Measurements from ENCODE around the gene EMILIN2. TPM values are rescaled to one million over a fixed set of nuclear protein-coding genes. Genes with fewer than 3 reads are reported as not detected.

The EMILIN2 gene
- total RNA-seq, 1 experiment from 2014 or later, result 3.0 TPM

DNA sequence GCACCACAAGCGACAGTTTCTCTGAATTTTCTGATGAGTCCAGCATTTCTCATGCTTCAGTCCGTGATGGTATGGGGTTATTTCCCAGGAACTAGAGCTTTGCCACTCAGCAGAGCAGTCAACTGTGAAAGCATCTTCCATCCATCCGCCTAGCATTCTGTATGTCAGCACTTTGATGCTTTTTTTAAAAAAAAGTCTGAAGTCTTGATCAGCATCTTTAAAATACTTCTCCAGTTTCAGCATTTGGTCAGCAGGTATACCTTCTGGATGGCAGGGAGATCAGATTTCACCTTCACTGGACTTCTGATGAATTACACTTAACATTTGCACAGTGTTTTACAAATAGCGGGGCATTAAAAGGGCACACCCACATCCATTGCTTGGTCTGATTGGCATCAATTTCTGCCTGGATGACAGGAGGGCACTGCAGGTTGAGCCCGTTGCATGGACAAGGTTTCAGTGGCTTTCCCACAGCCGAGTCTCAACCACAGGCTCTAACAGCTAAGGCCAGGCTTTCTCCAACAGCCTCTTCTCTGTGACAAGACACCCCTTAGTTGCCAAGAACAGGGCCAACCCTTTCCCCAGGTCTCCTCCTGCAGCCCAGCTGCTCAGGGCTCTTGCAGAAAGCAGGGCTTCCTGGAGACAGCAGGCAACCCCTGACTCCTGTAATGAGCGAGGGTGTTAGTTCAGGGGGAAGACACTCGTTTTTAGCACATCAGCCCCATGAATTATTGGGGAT, 54.0 kb downstream of the EMILIN2 start:
- no peak for DNase-seq (ENCODE audit: low spot score)

DNA sequence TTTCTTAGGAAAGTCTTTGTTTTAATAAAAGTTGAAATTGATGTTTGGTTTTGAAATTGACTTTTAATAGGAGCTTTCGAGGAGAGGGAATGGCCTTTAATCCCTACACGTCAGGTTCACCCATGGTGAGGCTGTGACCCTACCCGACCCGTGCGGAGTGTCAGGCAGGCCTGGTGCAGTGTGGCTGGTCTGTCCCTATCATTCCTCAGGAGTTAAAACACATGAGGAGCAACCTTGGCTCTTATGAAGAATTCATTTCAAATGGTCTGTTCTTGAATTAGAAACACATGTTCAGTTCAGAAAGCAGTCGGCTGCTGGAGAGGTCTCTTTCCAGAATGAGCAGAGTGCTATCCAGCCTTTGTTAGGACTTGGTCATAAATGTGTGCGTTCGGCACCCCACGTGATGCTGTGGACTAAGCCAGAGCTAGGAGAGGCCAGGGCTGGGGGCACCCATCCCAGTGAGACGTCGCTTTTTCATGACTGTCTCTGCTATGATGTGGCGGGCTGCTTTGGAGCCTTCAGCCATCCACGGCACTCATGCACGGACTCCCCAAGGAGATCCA, 54.7 kb downstream of the EMILIN2 start:
- no peak for DNase-seq (ENCODE audit: low spot score)

DNA sequence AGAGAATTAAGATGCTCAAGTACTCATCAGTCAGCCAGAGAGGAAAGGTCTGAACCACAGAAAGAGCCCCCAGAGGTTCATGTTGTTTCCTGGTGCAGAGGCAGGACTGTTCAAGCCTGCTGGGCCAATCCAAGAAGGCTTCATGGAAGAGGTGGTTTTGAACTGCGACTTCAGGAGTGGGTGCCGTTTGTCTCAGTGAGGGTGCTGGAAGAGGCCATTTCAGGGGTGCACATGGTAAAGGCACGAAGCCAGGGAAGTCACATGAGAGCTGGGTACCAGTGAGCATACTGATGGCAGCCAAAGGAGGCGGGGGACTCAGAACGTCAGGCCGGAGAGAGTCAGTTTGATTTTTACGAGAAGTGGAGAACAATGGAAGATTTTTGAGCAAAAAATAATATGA, 55.5 kb downstream of the EMILIN2 start:
- DNase-seq (ENCODE audit: low spot score), result no peak

DNA sequence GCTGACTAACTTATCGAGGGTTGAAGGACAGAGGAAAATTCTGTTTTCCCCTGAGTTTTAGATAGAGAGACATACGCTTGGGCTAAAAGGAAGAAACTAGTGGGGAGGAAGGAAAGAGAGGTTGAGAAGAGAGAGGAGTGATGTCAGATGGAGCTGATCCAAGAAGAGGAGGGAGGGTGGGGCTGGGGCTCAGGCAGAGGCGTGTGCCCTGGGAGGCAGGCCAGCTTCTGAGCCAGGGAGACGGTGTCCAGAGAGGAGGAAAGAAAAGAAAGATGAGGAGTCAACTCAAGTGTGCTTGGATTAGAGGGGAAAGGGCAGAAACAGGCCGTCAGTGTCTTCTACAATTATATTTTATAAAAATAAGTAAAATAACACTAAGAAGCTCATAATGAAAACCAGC, 56.2 kb downstream of the EMILIN2 start:
- DNase-seq (ENCODE audit: low spot score), result peak; percentile 42

DNA sequence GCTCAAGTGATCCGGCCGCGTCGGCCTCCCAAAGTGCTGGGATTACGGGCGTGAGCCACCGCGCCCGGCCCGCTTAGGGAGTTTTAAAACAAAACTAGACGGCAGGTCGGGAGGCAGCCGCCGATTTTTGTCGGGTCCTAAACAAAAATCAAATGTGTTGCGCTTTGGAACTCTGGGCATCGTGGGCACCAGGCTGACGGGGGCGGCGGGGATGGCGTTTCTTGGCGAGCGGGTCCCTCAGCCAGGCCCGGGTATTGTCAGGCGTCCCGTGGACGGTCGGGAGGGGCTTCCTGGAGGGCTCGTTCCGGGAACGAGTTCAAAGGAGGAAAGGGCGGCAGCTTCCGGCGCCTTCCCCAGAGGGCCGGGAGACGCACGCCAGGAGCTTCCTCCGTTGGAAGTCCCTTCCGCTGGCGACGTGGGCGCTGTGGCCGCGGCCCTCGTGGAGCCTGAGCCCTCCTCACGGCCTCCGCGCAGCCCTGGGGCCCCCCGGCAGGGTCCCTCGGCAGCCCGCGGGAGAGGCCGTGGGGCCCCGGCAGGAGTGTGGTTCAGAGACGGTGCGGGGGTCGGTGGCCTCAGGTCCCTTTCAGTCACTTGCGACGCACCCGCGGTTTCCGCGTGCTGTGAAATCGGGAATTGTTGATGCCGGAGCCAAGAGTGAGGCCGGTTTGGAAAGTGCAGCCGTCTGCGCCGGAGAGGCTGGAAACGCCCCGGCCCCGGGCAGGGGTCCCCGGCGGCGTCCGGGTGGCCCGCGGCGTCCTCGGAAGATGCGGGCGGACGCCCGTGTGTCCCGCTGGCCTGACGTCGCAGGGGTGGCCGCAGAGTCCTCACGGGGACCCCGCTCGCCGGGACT, 59.3 kb downstream of the EMILIN2 start:
- DNase-seq (ENCODE audit: low spot score), result peak; percentile 43

DNA sequence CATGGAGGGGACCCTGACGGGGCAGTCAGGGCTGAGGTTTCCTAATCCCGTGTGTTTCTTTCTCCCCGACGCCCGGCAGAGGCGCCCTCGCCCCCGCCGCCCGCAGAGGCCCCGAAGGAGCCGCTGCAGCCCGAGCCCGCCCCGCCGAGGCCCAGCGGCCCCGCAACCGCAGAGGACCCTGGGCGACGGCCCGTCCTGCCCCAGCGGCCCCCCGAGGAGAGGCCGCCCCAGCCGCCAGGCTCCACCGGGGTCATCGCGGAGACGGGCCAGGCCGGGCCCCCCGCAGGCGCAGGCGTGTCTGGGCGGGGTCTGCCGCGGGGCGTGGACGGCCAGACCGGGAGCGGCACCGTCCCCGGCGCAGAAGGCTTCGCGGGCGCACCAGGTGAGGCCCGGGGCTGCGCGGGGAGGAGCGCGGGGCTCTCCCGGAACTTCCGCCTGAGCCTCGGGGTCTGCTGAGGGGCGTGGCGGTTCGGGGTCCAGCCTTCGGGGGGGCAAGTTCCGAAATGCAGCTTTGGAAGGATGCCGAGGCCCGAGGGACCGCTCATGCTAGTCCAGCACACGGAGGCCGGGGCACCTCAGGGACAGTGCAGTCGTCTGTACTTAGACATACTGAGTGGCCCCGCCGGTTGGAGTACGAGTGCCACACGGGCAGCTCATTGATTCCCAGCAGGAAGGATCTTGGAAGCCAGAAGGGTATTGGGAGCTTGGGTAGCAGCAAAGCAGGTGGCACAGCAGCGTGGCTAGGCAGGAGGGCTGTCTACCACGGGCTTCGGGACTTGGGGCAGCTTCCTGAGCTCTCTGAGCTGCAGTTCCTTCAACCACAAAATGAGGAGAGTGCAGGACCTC, 60.1 kb downstream of the EMILIN2 start:
- no peak for DNase-seq (ENCODE audit: low spot score)

DNA sequence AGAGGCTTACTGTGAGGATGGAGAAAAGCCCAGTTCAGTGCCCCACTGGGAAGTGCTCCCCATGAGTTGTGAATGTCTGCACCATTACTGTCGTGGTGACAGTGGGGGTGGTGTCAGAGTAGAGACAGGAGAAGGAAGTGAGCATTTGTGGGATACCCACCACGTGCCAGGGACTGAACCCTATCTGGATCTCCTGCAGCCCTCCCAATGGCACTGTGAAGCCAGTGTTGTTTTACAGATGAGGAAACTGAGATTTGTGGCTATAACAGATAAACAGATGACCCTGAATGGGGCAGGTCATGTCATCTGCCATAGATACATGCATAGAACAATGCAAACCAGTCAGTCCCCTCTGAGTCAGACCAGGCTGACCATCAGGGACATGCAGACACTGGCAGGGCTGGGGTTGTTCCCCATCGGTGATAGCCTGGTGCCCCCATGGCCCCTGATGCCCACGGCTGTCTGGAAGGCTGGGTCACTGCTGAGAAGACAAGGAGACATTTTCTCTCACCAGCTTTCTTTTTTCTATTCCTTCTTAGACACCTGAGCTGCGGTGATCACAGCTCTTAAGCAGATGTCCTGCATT, 60.8 kb downstream of the EMILIN2 start:
- no peak for DNase-seq (ENCODE audit: low spot score)

DNA sequence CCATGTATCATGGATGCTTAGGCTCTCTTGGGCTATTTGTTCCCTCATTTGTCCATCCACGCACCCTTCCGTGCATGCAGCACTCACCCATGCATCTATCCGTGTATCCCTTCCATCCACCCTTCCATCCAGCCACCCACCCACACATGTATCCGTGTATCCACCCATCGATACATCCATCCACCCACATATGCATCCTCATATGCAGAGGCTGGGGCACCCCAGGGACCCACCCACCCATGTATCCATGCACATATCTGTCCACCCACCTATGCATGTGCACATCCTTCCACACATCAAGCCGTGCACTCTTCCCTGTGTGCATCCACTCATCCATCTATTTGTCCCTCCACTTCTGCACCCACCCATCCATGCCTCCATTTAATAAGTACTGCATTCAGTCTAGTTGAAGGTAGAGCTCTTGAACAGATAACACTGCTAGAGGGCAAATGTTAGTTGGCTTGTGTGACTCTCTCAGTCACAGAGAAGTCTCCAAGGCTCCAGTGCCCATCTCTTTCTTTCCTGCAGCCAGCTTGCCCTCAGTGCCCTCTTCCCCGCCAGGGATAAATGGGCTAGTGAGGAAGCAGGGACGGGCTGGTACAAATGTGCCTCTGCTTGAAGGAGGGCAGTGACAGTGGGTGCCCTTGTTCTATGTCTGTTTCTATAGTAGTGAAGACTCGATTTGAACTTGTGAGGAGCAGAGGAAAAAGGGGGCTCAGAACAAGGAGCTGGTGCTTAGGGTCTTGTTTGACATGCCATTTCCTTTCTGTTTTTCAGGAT, 61.5 kb downstream of the EMILIN2 start:
- DNase-seq (ENCODE audit: low spot score), result no peak

DNA sequence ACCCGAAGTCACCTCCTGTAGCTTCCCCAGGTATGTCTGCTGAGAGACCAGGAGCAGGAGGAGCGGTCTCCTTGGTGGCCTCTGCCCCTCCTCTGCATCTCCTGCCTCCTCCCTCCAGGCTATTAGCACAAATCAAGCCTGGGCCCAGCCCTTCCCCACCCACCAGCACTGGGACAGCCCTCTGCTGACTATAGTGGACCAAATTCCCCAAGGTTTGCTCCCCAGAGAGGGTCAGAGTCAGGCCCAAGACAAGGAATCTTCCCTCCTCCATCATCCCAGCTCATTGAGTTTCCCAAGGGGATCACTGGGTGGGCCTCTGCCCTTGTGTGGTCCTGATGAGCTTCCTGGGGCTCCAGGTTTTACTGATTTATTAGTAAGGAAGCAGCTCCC, 62.1 kb downstream of the EMILIN2 start:
- DNase-seq (ENCODE audit: low spot score), result no peak

DNA sequence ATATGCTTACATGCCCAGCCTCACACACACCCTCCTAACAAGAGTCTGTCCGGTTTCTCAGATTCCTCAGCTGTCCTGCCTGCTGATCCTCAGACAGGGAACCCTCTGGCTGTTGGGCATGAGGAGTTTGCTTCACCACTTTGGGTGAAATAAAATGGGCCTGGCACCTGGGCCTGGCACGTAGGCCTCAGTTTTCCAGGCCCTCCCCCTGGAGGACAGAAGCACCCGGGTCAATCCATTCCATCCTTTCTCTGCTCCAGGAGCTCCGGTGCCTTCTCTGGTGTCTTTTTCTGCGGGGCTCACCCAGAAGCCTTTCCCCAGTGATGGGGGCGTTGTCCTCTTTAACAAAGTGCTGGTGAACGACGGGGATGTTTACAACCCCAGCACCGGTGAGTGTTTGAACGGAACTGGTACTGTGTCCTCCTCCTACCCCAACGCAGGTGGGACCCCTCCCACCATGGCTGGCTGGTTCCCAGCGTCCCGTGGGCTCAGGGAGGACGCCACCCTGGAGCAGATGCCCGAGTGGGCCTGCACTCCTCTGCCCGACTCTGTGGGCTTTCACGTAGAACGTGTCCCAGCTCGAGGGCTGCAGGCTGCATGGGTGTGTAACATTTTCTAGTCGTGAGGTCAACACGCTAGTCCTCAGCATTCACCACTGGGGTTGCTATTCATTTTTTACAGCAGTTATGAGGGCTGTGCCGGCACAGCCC, 62.8 kb downstream of the EMILIN2 start:
- no peak for DNase-seq (ENCODE audit: low spot score)

DNA sequence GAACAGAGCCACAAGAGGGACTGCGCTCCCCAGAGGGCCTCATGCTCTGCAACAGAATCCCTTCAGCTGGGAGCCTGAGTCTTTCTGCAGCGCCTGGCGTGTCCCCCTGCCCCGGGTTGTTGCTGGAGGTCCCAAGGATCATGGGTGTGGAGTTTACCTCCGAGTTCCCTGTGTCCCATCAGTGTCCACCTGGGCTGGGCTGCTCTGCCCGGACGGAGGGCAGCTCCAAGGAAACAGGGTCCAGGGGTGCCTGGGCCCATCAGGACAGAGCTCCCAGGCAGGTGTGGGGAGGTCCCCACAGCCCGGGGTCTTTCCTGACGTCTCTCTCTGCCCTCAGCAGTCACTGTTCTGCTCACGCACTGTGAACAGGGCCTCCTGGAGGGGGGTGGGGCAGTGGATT, 63.5 kb downstream of the EMILIN2 start:
- DNase-seq (ENCODE audit: low spot score), result no peak

DNA sequence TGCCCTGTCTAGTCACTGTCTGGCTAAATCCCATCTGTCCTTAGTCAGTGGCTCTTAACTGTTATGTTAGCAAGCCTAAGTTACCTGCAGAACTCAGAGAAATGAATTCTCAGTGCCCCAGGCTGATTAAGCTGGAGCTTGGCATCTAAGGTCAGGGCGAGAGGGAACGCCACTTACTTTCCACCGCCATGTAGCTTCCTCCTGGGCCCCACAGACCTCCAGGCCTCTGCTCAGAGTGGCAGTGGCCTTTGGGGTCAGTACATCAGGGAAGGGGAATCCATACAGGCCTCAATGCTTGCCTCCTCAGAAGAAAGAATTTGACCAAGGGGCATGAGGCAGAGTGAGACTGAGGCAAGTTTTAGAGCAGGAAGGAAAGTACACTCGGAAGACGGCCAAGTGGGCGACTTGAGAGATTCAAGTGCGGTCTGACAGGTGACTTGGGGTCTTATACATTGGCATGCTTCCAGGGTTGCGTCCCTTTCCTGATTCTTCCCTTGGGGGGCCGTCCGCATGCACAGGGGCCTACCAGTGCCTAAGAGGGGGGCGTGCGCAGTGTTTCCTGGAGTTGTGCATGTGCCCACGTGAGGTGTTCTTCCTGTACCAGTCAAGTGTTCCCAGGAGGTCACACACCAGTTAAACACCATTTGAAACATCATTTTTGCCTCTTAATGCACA, 64.1 kb downstream of the EMILIN2 start:
- DNase-seq (ENCODE audit: low spot score), result no peak

DNA sequence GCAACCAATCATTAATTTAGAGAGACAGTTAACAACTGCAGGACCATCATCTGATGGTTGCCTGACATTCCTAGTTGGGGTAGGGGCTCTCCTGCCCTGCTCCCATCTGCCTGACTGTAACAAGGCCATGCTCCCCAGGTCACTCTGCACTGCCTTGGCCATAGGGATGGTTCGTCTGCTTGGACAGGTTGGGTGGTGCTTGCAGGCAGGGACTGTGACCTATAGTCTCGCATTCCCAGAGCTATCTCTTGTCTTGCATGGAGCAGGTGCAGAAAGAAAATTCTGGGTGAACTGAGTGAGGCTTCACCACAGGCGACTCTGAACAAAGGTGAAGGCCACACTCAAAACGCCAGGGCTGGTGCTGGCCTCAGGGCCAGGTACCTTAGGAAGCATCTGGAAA, 64.7 kb downstream of the EMILIN2 start:
- no peak for DNase-seq (ENCODE audit: low spot score)

DNA sequence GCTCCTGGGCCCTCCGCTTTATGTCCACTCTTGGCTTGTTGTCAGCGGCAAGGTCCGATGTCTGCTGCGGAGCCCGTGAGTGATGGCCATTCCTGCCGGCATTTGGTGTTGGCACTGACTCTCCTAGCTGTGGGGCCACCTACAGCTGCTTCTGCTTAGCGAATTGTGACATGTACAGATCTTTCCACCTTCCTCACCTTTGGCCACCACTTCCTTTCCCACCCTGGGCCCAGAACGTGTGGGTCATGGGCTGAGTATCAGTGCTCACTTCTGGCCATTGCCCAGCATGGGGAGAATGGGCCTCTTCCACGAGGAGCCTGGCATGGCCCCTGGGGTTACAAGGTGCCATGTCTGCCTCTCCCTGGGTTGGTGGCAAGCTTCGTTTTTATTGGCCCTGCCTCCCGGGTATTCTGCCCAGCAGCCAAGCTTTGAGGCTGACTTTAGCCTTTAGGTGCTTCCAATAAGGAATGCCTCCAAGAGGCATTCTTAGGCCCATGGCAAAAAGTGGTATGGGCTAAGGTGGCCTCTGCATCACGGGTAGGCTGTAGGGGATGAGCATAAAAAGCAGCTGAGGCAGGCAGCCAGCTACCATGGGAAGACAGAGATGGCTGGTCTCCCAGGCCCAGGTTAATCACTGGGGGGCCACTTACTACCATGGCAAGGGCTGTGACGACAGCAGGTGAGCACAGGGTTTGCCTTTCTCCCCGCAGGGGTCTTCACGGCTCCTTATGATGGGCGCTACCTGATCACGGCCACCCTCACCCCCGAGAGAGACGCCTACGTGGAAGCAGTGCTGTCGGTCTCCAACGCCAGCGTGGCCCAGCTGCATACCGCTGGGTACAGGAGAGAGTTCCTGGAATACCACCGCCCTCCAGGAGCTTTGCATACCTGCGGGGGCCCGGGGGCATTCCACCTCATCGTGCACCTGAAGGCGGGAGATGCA, 65.8 kb downstream of the EMILIN2 start:
- no peak for DNase-seq (ENCODE audit: low spot score)

DNA sequence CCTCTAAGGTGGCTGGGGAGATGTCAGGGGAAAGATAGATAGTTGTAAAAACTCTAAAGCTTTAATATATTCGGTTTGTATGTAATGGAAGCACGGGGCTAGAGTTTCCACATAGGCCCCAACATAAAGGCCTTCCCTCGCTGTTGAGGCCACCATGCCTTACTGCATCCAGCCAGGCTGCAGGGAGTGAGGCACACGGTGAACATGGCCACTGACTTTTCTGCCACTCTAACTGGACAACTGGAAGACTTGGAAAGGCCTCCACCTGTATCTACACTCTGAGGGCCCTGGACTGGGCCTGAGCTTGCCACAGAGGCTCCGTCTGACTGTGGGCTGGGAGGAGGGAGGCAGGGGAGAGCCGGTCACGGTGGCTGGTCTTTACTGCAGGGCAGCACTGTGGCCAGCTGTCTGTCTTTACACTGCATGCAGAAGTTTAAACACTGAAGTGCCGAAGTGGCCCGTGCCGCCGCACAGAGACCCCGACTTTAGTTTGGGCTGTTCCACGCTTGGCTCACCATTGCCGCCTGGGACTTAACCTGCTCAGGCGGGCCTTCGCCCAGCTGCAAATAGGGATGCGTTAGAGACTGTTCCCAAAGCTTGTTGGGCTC, 66.7 kb downstream of the EMILIN2 start:
- no peak for DNase-seq (ENCODE audit: low spot score)

DNA sequence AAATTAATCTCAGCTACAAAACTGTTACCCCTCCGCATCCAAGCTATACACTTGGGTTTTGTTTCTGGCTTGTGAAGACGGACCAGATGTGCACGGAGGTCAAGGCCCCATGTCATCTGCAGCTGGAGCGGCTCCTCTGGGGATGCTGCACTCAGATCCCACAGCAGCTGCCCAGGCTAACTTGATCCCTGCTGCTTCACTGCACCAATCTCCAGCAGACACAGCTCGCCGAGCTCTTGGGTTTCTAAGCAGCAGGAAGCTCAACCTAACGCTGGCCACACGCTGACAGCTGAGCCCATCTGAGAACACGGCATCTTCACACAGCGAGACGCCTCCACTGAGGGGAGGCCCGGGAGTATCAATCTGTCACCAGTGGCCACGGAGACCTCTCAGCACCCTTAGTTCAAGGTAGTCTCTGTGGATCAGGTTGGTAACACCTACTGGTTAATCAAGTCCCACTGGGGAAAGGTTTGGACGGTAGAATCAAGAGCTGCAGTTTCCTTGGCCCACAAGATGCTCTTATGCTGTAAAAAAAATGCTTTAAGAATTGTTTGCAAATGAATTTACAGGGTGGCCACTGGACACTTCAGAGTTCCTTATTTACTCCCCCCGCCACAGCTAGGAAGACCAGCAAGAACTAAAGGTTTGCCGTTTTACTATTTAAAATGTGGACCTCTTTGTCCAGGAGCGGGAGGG, 67.5 kb downstream of the EMILIN2 start:
- DNase-seq (ENCODE audit: low spot score), result no peak

DNA sequence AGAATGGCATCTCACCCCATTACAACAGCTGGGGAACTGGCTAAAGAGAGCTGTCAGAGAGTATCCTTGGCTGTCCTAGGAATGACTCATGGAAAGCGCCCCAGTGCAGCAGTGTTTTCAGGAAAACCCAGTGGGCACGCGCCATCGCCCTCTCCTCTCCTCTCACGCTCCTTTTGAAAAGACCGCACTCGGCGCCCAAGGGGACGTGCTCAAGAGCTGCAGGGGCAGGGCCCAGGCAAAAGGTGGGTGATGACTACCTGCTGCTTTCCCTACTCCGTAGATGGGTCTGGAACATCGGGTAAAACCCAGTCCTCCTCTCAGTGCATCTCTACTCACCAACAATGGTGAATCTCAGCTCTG, 68.1 kb downstream of the EMILIN2 start:
- no peak for DNase-seq (ENCODE audit: low spot score)

Measured in H4 (cell line).